Measurements from ENCODE around the gene TMEM254.
A peak's percentile ranks its signal among the peaks of the same experiment; 100 is the strongest.
"Not testable (repeated sequence)": the region's sequence is repeated elsewhere in the genome, so short reads cannot be mapped to it uniquely, and the experiment has no call there.

Gene TMEM254

DNA sequence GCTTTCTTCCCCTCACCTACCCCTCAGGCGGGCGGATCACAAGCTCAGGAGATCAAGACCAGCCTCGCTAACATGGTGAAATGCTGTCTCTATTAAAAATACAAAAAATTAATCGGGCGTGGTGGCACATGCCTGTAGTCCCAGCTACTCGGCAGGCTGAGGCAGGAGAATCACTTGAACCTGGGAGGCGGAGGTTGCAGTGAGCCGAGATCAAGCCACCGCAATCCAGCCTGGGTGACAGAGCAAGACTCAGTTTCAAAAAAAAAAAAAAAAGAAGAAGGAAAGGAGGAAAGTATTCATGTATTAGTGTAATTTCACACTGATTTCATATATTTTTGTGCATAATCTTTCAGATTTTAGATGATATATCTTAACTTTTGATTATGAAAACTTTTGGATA, 55.2 kb downstream of the TMEM254 start:
- not testable (repeated sequence) for DNase-seq

DNA sequence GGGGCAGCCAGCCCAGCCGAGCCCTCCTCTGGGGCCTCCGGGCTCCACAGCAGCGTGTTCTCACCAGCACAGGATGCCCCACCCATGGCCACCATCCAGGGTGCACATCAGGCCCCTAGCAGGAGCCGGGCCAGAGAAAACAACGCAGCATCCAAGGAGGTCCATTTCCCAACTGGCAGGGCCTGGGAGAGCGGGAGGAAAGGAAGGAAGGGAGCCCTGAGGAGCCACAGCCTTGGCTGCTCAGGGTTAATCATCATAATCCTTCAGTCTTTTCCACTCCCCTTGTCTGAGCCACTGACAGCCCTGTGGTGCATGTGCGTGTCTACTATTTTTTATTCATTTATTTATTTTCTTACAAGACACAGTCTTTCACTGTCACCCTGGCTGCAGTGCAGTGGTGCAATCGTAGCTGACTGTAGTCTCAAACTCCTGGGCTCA, 57.7 kb downstream of the TMEM254 start:
- peak; percentile 86 for DNase-seq

DNA sequence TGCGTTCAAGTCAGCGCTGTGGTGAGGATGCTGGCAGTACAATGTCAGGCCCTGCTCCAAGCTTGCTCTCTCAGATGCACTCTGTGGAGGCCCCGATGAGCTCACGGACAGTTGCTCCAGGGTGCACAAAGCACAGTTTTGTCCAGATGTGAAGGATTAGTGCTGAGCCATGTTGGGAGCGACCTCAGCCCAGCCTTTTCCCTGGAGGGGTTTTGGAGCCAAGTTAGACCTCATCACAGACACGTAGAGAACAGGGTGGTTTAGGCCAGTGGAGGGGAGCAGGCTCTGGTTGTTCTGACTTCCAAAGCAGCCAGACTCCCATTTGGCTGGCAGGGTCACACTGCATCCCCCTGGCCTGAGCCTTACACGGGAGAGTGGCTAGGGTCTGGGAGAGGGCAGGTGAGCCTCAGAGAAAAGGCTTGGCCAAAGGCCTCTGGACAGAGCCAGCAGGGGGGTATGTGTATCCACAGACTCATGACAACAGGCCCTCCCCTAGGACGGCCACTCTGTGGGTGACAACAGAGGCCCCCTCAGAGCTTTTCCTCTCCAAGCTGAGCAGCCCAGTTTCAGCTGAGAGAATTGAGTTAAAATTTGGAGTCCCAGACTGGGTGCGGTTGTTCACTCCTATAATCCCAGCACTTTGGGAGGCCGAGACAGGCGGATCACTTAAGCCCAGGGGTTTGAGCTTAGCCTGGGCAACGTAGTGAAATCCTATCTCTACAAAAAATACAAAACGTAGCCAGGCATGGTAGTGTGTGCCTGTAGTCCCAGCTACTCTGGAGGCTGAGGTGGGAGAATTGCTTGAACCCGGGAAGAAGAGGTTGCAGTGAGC, 58.8 kb downstream of the TMEM254 start:
- peak; percentile 68 for DNase-seq

DNA sequence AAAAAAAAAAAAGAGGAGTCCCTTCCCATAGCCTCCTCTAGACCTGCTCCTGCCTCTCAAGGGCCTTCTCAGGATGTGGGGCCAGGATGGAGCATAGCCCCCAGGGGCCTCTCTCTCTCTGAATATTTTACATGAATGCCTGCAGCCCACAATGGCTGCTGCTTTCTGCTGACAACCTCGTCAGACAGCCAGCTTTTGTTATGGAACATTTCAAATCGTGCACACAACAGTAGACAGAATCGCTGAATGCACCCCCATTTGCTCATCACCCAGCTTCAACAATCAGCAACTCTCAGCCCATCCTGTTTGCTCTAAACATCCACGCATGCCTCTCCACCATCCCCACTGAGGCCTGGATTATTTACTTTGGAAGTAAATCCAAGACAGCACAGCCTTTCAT, 59.5 kb downstream of the TMEM254 start:
- no peak for DNase-seq

DNA sequence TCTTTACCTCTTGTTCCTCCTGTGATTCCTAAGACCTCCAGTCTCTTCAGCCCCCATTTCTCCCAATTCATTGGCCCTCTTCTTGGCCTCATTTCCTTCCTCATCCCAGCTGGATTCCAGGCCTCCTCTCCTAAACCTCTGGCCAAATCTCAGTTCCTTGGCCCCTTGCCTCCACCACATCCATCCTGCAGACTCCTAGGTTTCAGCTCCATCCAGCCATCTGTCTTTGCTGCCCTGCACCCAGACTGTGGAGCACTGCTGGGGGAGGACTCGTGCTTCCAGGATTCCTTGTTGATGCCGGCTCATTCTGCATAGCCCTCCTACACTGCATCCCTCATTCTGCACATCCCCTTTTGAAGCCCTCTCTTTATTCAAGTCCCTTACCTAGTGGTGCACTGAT, 60.8 kb downstream of the TMEM254 start:
- no peak for DNase-seq

DNA sequence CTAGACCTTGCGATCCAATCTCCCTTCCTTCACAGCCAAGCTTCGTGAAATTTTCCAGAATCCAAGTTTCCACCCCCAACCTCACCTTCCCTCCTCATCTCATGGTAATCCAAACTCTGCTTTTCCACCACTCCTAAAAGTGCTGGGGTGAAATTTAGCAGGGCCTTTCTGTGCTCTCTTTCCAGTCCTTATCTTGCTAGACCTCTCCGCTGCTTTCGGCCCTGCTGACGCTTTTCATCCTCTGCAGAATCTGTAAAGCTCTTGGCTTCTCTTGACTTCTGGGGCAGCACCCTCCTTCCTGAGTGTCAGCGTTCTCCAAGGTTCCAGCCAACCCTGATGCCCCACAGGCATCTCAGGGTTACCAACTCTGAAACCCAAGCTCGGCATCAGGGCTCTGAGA, 61.8 kb downstream of the TMEM254 start:
- no peak for DNase-seq

DNA sequence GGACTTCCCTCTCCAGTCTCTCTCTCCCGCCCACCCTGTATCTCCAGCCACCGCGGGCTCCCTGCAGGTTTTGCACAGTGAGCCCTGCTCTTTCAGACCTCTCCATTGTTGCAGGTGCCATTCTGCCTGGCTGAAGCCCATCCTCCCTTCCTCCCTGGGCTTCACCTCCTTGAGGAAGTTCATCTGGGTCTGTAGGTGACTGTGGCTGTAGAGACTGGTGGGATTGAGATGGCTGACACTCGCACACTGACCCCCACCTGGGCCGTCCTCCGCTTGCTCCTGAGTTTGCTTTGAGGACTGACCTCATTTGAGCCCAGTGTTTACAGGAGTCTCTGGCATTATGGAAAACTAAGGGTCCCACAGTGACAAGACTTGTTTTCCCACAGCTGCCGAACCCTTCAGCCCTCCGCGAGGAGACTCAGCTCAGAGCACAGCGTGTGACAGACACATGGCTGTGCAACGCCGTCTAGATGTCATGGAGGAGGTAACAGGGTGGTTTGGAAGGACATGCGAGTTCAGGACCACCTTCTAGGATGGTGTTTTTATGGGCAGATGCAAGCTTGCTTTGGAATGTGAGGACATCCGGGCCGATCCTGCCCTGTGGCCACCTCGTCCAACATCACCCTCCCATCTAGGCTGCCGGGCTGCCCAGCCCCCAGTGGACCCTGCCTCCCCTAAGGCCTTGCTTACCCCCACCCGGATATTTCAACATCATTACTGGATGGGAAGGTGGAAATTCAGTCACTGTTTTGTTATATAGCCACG, 63.4 kb downstream of the TMEM254 start:
- DNase-seq = no peak

Measured in fibroblast of skin of right quadriceps (primary cell).